HEK293 (cell line): ENCODE data around the gene NOG.

Experiments used
- CTCF ChIP-seq: fragments of 450-650 bp; formaldehyde crosslinking; IDR thresholded peaks from 2 replicates; pipeline ENCODE4 v1.5.1; 2016; ENCODE audit warnings: missing biosample characterization, missing genetic modification characterization
- REPIN1 ChIP-seq: fragments of 450-650 bp; formaldehyde crosslinking; IDR thresholded peaks from 2 replicates; pipeline ENCODE4 v1.5.1; 2017; ENCODE audit warnings: missing biosample characterization, missing genetic modification characterization, low read depth
- ZBTB1 ChIP-seq: fragments of 450-650 bp; formaldehyde crosslinking; IDR thresholded peaks from 2 replicates; pipeline ENCODE4 v1.5.1; 2016; ENCODE audit warnings: missing biosample characterization, missing genetic modification characterization
- ZFP41 ChIP-seq: fragments of 450-650 bp; formaldehyde crosslinking; IDR thresholded peaks from 2 replicates; pipeline ENCODE4 v1.5.1; 2016; ENCODE audit warnings: missing biosample characterization, missing genetic modification characterization, borderline replicate concordance
- ZNF133 ChIP-seq: fragments of 450-650 bp; formaldehyde crosslinking; IDR thresholded peaks from 2 replicates; pipeline ENCODE4 v1.5.1; 2016; ENCODE audit warnings: missing biosample characterization, missing genetic modification characterization
- ZNF274 ChIP-seq, 2 experiments: fragments of 200-500 bp in 1 of 2; fragments of 450-650 bp in 1 of 2; sonication (Bioruptor generic) in 1 of 2; formaldehyde crosslinking in 1 of 2; IDR thresholded peaks; 2 replicates each; pipeline versions ENCODE4 v1.5.1 to v1.6.1; 2014 to 2016; ENCODE audit warnings: borderline replicate concordance in 1 of 2, inconsistent platforms in 1 of 2, low read length in 1 of 2, missing biosample characterization in 1 of 2, missing genetic modification characterization in 1 of 2
- ZNF785 ChIP-seq: fragments of 450-650 bp; formaldehyde crosslinking; IDR thresholded peaks from 2 replicates; pipeline ENCODE4 v1.5.1; 2016; ENCODE audit warnings: missing biosample characterization, missing genetic modification characterization
- ZSCAN16 ChIP-seq: fragments of 450-650 bp; formaldehyde crosslinking; IDR thresholded peaks from 2 replicates; pipeline ENCODE4 v1.5.1; 2016; ENCODE audit warnings: missing biosample characterization, missing genetic modification characterization
- TF ChIP-seq, protein P1 (sequence below): fragments of 450-650 bp; formaldehyde crosslinking; IDR thresholded peaks from 2 replicates; pipeline ENCODE4 v1.5.1; 2017; ENCODE audit warnings: missing biosample characterization, missing genetic modification characterization
- TF ChIP-seq, protein P2 (sequence below): fragments of 450-650 bp; formaldehyde crosslinking; IDR thresholded peaks from 2 replicates; pipeline ENCODE4 v1.5.1; 2016; ENCODE audit warnings: missing biosample characterization, missing genetic modification characterization
- TF ChIP-seq, protein P3 (sequence below): sonication (generic); formaldehyde crosslinking; IDR thresholded peaks from 2 replicates; pipeline ENCODE4 v1.8.1; 2022; ENCODE audit warnings: mild to moderate bottlenecking, moderate library complexity, missing genetic modification reagents
- TF ChIP-seq, protein P4 (sequence below): fragments of 450-650 bp; formaldehyde crosslinking; IDR thresholded peaks from 2 replicates; pipeline ENCODE4 v1.5.1; 2016; ENCODE audit warnings: missing biosample characterization, missing genetic modification characterization

- TF ChIP-seq ZNF133 (tag by site-specific recombination) (no peak), CTCF (tag by site-specific recombination) (no peak; the same call in 1 of the 2 replicates), ZFP41 (tag by site-specific recombination) (no peak), ZSCAN16 (tag by site-specific recombination) (no peak), ZBTB1 (tag by site-specific recombination) (no peak), ZNF785 (tag by site-specific recombination) (no peak), ZNF274 (IDR thresholded peaks at IDR 0.05; ENCODE audit: low read length) (no peak), ZNF274 (tag by site-specific recombination; IDR thresholded peaks at IDR 0.05; ENCODE audit: borderline replicate concordance) (no peak), REPIN1 (tag by site-specific recombination) (no peak; the same call in 1 of the 2 replicates)
- TF ChIP-seq, protein P1, sequence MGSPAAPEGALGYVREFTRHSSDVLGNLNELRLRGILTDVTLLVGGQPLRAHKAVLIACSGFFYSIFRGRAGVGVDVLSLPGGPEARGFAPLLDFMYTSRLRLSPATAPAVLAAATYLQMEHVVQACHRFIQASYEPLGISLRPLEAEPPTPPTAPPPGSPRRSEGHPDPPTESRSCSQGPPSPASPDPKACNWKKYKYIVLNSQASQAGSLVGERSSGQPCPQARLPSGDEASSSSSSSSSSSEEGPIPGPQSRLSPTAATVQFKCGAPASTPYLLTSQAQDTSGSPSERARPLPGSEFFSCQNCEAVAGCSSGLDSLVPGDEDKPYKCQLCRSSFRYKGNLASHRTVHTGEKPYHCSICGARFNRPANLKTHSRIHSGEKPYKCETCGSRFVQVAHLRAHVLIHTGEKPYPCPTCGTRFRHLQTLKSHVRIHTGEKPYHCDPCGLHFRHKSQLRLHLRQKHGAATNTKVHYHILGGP (tag by site-specific recombination), result no peak
- TF ChIP-seq, protein P2, sequence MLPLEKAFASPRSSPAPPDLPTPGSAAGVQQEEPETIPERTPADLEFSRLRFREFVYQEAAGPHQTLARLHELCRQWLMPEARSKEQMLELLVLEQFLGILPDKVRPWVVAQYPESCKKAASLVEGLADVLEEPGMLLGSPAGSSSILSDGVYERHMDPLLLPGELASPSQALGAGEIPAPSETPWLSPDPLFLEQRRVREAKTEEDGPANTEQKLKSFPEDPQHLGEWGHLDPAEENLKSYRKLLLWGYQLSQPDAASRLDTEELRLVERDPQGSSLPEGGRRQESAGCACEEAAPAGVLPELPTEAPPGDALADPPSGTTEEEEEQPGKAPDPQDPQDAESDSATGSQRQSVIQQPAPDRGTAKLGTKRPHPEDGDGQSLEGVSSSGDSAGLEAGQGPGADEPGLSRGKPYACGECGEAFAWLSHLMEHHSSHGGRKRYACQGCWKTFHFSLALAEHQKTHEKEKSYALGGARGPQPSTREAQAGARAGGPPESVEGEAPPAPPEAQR (tag by site-specific recombination), result no peak
- TF ChIP-seq, protein P3, sequence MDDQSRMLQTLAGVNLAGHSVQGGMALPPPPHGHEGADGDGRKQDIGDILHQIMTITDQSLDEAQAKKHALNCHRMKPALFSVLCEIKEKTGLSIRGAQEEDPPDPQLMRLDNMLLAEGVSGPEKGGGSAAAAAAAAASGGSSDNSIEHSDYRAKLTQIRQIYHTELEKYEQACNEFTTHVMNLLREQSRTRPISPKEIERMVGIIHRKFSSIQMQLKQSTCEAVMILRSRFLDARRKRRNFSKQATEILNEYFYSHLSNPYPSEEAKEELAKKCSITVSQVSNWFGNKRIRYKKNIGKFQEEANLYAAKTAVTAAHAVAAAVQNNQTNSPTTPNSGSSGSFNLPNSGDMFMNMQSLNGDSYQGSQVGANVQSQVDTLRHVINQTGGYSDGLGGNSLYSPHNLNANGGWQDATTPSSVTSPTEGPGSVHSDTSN (CRISPR knock-in tag), result no peak
- TF ChIP-seq, protein P4, sequence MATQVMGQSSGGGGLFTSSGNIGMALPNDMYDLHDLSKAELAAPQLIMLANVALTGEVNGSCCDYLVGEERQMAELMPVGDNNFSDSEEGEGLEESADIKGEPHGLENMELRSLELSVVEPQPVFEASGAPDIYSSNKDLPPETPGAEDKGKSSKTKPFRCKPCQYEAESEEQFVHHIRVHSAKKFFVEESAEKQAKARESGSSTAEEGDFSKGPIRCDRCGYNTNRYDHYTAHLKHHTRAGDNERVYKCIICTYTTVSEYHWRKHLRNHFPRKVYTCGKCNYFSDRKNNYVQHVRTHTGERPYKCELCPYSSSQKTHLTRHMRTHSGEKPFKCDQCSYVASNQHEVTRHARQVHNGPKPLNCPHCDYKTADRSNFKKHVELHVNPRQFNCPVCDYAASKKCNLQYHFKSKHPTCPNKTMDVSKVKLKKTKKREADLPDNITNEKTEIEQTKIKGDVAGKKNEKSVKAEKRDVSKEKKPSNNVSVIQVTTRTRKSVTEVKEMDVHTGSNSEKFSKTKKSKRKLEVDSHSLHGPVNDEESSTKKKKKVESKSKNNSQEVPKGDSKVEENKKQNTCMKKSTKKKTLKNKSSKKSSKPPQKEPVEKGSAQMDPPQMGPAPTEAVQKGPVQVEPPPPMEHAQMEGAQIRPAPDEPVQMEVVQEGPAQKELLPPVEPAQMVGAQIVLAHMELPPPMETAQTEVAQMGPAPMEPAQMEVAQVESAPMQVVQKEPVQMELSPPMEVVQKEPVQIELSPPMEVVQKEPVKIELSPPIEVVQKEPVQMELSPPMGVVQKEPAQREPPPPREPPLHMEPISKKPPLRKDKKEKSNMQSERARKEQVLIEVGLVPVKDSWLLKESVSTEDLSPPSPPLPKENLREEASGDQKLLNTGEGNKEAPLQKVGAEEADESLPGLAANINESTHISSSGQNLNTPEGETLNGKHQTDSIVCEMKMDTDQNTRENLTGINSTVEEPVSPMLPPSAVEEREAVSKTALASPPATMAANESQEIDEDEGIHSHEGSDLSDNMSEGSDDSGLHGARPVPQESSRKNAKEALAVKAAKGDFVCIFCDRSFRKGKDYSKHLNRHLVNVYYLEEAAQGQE (tag by site-specific recombination), result no peak
Observed at GRCh38 chr17:56593086-56593645, 333 bp upstream of the NOG start.
